K562 (cell line): ENCODE data around the gene LAG3. TPM values are rescaled to one million over a fixed set of nuclear protein-coding genes. Genes with fewer than 3 reads are reported as not detected.
A peak's percentile ranks its signal among the peaks of the same experiment; 100 is the strongest.

Experiments
- ATAC-seq: fragments of 200-7000 bp; cut with Tn5 transposase; 3 replicates; pipeline ENCODE4 v1.9.1; 2020; ENCODE audit warnings: moderate library complexity
- BruUV-seq: library from RNA; stranded (reverse); fragments of 400-500 nt; replicated peaks from 2 replicates; lab custom pipeline; 2021; lab: Mats Ljungman, UMichigan
- CTCF ChIA-PET: fragments of 300-600 bp; formaldehyde crosslinking; extraction: SDS; loops from one replicate; lab custom pipeline; 2021; ENCODE audit warnings: low intra/inter-chr PET ratio; lab: Yijun Ruan, JAX
- POLR2A ChIA-PET: fragments of 300-600, 350-650 bp; sonication (Branson Sonifier 250); formaldehyde crosslinking; extraction: SDS; loops from one replicate; lab custom pipeline; 2021; ENCODE audit warnings: antibody characterized with exemption, inconsistent platforms; lab: Yijun Ruan, JAX
- DNase-seq, 4 experiments: peaks; one replicate each; pipeline versions ENCODE4 v3.0.0 to v3.0.0-alpha.2; 2011 to 2018; ENCODE audit warnings: low spot score in 3 of 4, mixed read lengths in 3 of 4; ENCODE audit errors: extremely low read depth in 1 of 4
- FAIRE-seq: peaks from 2 replicates; lab custom pipeline; 2011; peaks lifted over from hg19 to GRCh38; lab: Jason Lieb, UNC
- H2AFZ ChIP-seq: 2 replicates; pipeline ENCODE4 v1.6.0; 2011; ENCODE audit warnings: low read depth, low read length, control low read depth, inconsistent platforms
- H3K27ac ChIP-seq: fragments of 200-600 bp; 3 replicates; pipeline ENCODE4 v1.8.0; 2011; ENCODE audit warnings: low read depth, mild to moderate bottlenecking, control low read depth, inconsistent platforms, low read length, moderate library complexity, mixed read lengths; ENCODE audit errors: extremely low read depth
- H3K27me3 ChIP-seq, 2 experiments: fragments of 300-600 bp in 1 of 2; 2 replicates in 1 of 2; 3 replicates in 1 of 2; pipeline versions ENCODE4 v1.6.0 to v1.8.0; 2011; ENCODE audit warnings: inconsistent platforms in 2 of 2, low read length in 2 of 2, mild to moderate bottlenecking in 1 of 2, mixed read lengths in 1 of 2, moderate library complexity in 1 of 2; ENCODE audit not compliant: control insufficient read depth in 2 of 2, insufficient read depth in 2 of 2
- H3K36me3 ChIP-seq: fragments of 300-600 bp; 3 replicates; pipeline ENCODE4 v1.8.0; 2011; ENCODE audit warnings: mild to moderate bottlenecking, low read length, inconsistent platforms; ENCODE audit not compliant: control insufficient read depth, insufficient read depth
- H3K4me1 ChIP-seq, 2 experiments: fragments of 200-600 bp in 1 of 2; replicated peaks in 1 of 2; 2 replicates in 1 of 2; 3 replicates in 1 of 2; pipeline versions ENCODE4 v1.5.1 to v1.8.0; 2011; ENCODE audit warnings: inconsistent platforms in 2 of 2, low read length in 2 of 2, mild to moderate bottlenecking in 1 of 2, mixed read lengths in 1 of 2, moderate library complexity in 1 of 2; ENCODE audit not compliant: control insufficient read depth in 2 of 2, insufficient read depth in 2 of 2
- H3K4me2 ChIP-seq: 2 replicates; pipeline ENCODE4 v1.6.1; 2011; ENCODE audit warnings: low read length, control low read depth, inconsistent platforms, mixed read lengths; ENCODE audit not compliant: insufficient read depth
- H3K4me3 ChIP-seq: fragments of 200-600 bp; sonication (generic), shearing (Covaris generic); 2 replicates; pipeline ENCODE4 v1.5.1; 2016; ENCODE audit warnings: control low read depth, inconsistent platforms
- H3K79me2 ChIP-seq: fragments of 200-600 bp; 3 replicates; pipeline ENCODE4 v1.8.0; 2011; ENCODE audit warnings: low read length, inconsistent platforms; ENCODE audit not compliant: control insufficient read depth, insufficient read depth
- H3K9ac ChIP-seq, 2 experiments: 2 replicates each; pipeline versions ENCODE4 v1.6.0 to v1.6.1; 2011; ENCODE audit warnings: low read depth in 2 of 2, low read length in 2 of 2, control low read depth in 1 of 2, inconsistent platforms in 1 of 2, mild to moderate bottlenecking in 1 of 2, mixed read lengths in 1 of 2; ENCODE audit not compliant: insufficient read depth in 1 of 2
- H3K9me1 ChIP-seq: one replicate; pipeline ENCODE4 v1.6.0; 2011; ENCODE audit warnings: inconsistent platforms, mild to moderate bottlenecking, low read length, moderate library complexity; ENCODE audit not compliant: control insufficient read depth, insufficient read depth
- H3K9me3 ChIP-seq: replicated peaks from 2 replicates; pipeline ENCODE4 v1.5.1; 2011; ENCODE audit warnings: low read depth, low read length, inconsistent platforms; ENCODE audit not compliant: control insufficient read depth, insufficient read depth
- H4K20me1 ChIP-seq: replicated peaks from 2 replicates; pipeline ENCODE4 v1.6.1; 2011; ENCODE audit warnings: low read length, inconsistent platforms, mixed read lengths; ENCODE audit not compliant: control insufficient read depth, insufficient read depth
- E2F5 ChIP-seq: sonication (generic); formaldehyde crosslinking; IDR thresholded peaks from 2 replicates; pipeline ENCODE4 v1.8.0; 2022; ENCODE audit warnings: mild to moderate bottlenecking, missing genetic modification reagents
- HDAC2 ChIP-seq: fragments of 450-650 bp; IDR thresholded peaks from 2 replicates; pipeline ENCODE4 v1.6.1; 2016; ENCODE audit warnings: mild to moderate bottlenecking
- JUND ChIP-seq, 2 experiments: IDR thresholded peaks; 2 replicates in 1 of 2; 3 replicates in 1 of 2; pipeline ENCODE4 v1.6.1; 2011; ENCODE audit warnings: borderline replicate concordance in 2 of 2, low read depth in 2 of 2, low read length in 2 of 2, improper control_type of control experiment in 1 of 2, missing biosample characterization in 1 of 2, missing genetic modification characterization in 1 of 2, missing genetic modification reagents in 1 of 2
- MEF2D ChIP-seq: conservative IDR thresholded peaks from 2 replicates; pipeline ENCODE4 v1.6.1; 2016; ENCODE audit warnings: low read depth, missing genetic modification characterization, missing compliant biosample characterization
- PATZ1 ChIP-seq: fragments of 250-450 bp; sonication (Bioruptor Pico); IDR thresholded peaks from 2 replicates; pipeline ENCODE4 v1.5.0; 2020; ENCODE audit warnings: mild to moderate bottlenecking, borderline replicate concordance
- RNF219 ChIP-seq: fragments of 250-450 bp; sonication (Bioruptor Pico); IDR thresholded peaks from 2 replicates; pipeline ENCODE4 v1.5.0; 2022; ENCODE audit warnings: mild to moderate bottlenecking
- SMAD1 ChIP-seq: fragments of 150-350 bp; IDR thresholded peaks from 2 replicates; pipeline ENCODE4 v1.6.1; 2014; ENCODE audit warnings: low read length, low read depth; ENCODE audit not compliant: partially characterized antibody
- XRCC4 ChIP-seq: IDR thresholded peaks from one replicate; pipeline ENCODE4 v1.6.1; 2011; ENCODE audit not compliant: insufficient read depth, insufficient read length; ENCODE audit errors: extremely low read depth
- ZNF512 ChIP-seq: IDR thresholded peaks from 2 replicates; pipeline ENCODE4 v1.6.1; 2016; ENCODE audit warnings: missing genetic modification characterization, missing compliant biosample characterization
- ZNF785 ChIP-seq: fragments of 250-450 bp; sonication (Bioruptor Pico); IDR thresholded peaks from 2 replicates; pipeline ENCODE4 v1.4.0; 2020; ENCODE audit warnings: mild to moderate bottlenecking
- ZSCAN29 ChIP-seq: fragments of 450-650 bp; IDR thresholded peaks from 2 replicates; pipeline ENCODE4 v1.6.1; 2017
- WGBS: fragments of 100-300 bp; shearing (Covaris generic); methylation state at CpG from one replicate; pipeline ENCODE4 v1.1.6; 2016; ENCODE audit warnings: low coverage, mixed read lengths; ENCODE audit not compliant: insufficient coverage; ENCODE audit errors: missing lambda C conversion rate; 5-methylcytosine and 5-hydroxymethylcytosine counted together
- in situ Hi-C: fragments of 300-500 bp; cut with MboI; formaldehyde crosslinking; loops from 4 replicates; pipeline ENCODE4 v1.15.0; 2018; ENCODE audit warnings: inconsistent platforms, mixed read lengths
- intact Hi-C: fragments of 100-400 bp; cut with micrococcal nuclease; formaldehyde crosslinking; loops from 2 replicates; pipeline ENCODE4 v1.14.2; 2022
- polyA plus RNA-seq, 8 experiments: library from polyadenylated mRNA; depleted of rRNA in 4 of 8; stranded (reverse) in 5 of 8; unstranded in 3 of 8; fragments of >200 nt; fragmentation: Nextera tagmentation in 2 of 8; fragmentation: Illumina TruSeq in 1 of 8; extraction: Ambion mirVana in 2 of 8; extraction: Trizol in 1 of 8; gene quantifications; 2 replicates each; pipeline versions ENCODE4 v1.2.1 to v1.2.3, GENCODE V29; 2011 to 2014; ENCODE audit warnings: inconsistent platforms in 1 of 8, missing spikeins in 1 of 8
- total RNA-seq, 7 experiments: library from RNA; depleted of rRNA in 6 of 7; stranded (reverse); fragments of >200 nt in 6 of 7; fragmentation: Illumina TruSeq in 2 of 7; extraction: Trizol in 2 of 7; gene quantifications; 2 replicates each; pipeline versions ENCODE4 v1.2.1 to v1.2.3, GENCODE V29; 2011 to 2021; ENCODE audit warnings: low replicate concordance in 1 of 7

LAG3 gene
- total and polyA plus RNA-seq, 9 of the 15 experiments (the other 6 are each of a cell fraction or from before 2014, with no cell fraction given): 0.07 to 0.66 (median 0.09) TPM; not detected in 1

- Histone ChIP-seq H3K9me1 (no peaks in the 10 kb centered on the region), H3K36me3 (peaks cover 32% of the 10 kb centered on the region; the same call in 2 of the 3 replicates), H3K4me2 (peak overlapping the region; percentile 98), H3K9ac (peak overlapping the region; percentile 91 to 94), H3K4me3 (peak overlapping the region; percentile 80), H3K27me3 (no peaks in the 10 kb centered on the region; a peak in 1 of 5 replicates), H3K4me1 (peaks cover 29 to 40% of the 10 kb centered on the region in 2 experiments; a peak in 4 of 5 replicates), H3K27ac (peak overlapping the region; percentile 89), H4K20me1 (no peaks in the 10 kb centered on the region), H2AFZ (peak overlapping the region; percentile 68), H3K79me2 (peaks cover 27% of the 10 kb centered on the region), H3K9me3 (no peaks in the 10 kb centered on the region)
- ATAC-seq (peak; percentile 2; the same call in 2 of the 3 replicates), FAIRE-seq (peak; percentile 65), DNase-seq (peak in 3 of 4 experiments; percentile 39 to 44 (median 43))
- 2% methylated on average over 26 of the region's 44 CpGs for WGBS
- intact Hi-C loops: loop anchor here (1.0 kb wide), 1 partner anchor 14 kb away; the partner anchor contains the start of gene MLF2
- ChIA-PET CTCF (interaction anchor here (0.6 to 0.7 kb wide), 3 partner anchors 12 to 65 kb away, joined by 3 to 5 read pairs (median 3); no protein-coding TSS in a partner anchor), POLR2A (interaction anchor here (0.7 to 3.2 kb wide), 9 partner anchors 10 to 200 kb away, joined by 3 to 17 read pairs (median 4); partner anchors contain the start of genes COPS7A, MLF2, NOP2 and RNU7-1)
- BruUV-seq: no TSS peak
- in situ Hi-C loops: no loop called here
- TF ChIP-seq ZNF785 (no peak), JUND (IDR thresholded peaks at IDR 0.05; ENCODE audit: borderline replicate concordance, low read depth, low read length) (no peak), JUND (tag; IDR thresholded peaks at IDR 0.05; ENCODE audit: borderline replicate concordance, low read depth, low read length) (no peak), ZSCAN29 (no peak), SMAD1 (no peak), PATZ1 (CRISPR knock-in tag) (no peak), MEF2D (tag) (no peak), XRCC4 (no peak), E2F5 (CRISPR knock-in tag) (no peak), RNF219 (CRISPR knock-in tag) (no peak), ZNF512 (tag) (no peak), HDAC2 (no peak)
Observed at GRCh38 chr12:6767353-6768319, 4.7 kb upstream of the LAG3 start.
